Stimulated activated CD8-positive, alpha-beta memory T cell treated with anti-CD3 and anti-CD28 coated beads, Interleukin-15, amount 100 ng/mL, for 48 hours (primary cell): ENCODE data around the gene ANAPC7.
"Not testable (repeated sequence)": the region's sequence is repeated elsewhere in the genome, so short reads cannot be mapped to it uniquely, and the experiment has no call there.

Experiments
- DNase-seq, 2 donors: peaks; one replicate each; pipeline ENCODE4 v3.0.0-alpha.2; 2020; ENCODE audit warnings: low read depth in 2 of 2

Gene ANAPC7

DNA sequence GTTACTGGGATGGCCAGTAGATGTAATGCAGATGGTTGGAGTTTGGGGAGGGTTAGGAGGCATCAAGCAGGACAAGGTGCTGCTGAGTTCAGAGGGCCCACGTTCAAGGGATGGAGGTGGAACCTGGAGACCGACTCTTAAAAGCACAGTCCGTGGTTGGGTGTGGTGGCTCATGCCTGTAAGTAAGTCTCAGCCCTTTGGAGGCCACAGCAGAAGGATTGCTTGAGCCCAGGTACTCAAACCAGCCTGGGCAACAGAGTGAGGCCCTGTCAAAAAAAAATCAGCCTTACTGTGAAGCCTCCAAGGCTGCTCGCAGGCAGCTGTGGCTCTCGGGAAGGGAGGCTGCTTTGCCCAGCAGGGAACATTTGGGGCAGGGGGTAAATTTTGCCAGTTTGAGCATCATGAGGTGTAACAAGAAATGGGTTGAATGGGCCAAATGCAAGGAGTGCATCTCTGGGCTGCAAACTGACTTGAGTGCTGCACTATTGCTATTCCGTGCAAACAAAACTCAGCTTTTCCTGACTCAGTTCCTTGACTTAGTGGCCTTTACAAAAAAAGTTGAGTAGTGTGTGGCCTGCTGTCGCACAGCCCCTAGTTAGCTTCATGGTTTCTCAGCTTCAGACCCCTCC lies 55.0 kb downstream of the ANAPC7 start:
- no peak for DNase-seq

- no peak for DNase-seq
Measured at GRCh38 chr12:110347767-110348166, 55.7 kb downstream of the ANAPC7 start.

- no peak for DNase-seq
Measured at GRCh38 chr12:110345963-110346362, 57.5 kb downstream of the ANAPC7 start.

DNA sequence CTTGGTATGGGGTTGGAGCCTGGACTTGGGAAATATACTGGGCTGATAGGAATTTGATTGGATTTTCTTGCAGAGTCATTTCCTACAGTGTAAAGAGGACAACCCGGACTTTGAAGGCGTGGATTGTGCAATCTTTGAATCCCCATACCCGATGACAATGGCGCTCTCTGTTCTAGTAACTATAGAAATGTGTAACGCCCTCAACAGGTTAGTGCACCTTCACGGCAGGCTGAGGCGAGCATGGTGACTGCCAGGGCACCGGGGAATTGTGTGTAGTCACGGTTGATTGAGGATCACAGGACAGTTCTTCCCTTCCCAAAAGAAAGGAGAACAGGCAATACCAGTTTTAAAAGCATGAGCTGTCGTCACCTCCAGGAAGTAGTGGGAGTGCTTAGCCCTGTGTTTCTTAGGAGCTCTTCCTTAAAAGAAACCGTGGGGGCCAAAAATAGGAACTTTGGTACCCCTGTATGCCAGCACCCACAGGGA lies 58.3 kb downstream of the ANAPC7 start:
- DNase-seq: no peak

GRCh38 chr12:110344657-110345056 lies 58.9 kb downstream of the ANAPC7 start:
- DNase-seq: no peak

GRCh38 chr12:110343736-110344555 lies 59.6 kb downstream of the ANAPC7 start:
- no peak for DNase-seq

DNA sequence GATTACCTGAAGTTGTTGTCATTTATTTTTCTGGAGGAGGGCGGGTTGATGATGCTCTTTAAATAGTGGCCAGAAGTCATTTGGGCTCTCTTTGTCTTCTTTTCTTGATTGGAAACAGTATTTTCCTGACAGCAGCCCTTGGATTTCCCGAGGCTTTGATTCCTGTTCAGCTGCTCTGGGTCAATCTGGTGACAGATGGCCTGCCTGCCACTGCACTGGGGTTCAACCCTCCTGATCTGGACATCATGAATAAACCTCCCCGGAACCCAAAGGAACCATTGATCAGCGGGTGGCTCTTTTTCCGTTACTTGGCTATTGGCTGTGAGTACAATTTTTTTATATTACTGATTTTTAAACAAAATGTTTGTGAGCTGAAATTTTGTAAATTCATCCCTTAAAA lies 60.4 kb downstream of the ANAPC7 start:
- no peak for DNase-seq

DNA sequence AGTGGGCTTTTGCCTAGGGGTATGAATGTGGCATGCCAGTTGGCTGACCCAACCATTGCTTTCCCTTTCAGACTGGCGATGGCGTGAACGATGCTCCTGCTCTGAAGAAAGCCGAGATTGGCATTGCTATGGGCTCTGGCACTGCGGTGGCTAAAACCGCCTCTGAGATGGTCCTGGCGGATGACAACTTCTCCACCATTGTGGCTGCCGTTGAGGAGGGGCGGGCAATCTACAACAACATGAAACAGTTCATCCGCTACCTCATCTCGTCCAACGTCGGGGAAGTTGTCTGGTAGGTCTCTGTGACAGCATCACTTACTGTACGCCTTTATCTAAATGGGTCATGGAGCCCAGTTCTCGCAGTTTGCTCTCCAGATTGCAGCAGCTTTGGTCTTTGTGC lies 61.4 kb downstream of the ANAPC7 start:
- DNase-seq: no peak

DNA sequence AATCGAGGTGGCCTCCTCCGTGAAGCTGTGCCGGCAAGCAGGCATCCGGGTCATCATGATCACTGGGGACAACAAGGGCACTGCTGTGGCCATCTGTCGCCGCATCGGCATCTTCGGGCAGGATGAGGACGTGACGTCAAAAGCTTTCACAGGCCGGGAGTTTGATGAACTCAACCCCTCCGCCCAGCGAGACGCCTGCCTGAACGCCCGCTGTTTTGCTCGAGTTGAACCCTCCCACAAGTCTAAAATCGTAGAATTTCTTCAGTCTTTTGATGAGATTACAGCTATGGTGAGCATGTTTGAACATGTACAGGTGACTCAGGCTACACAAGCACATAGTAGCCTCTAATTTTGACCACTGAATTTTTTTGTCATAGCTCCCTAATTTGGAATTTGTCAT lies 62.8 kb downstream of the ANAPC7 start:
- no peak for DNase-seq

DNA sequence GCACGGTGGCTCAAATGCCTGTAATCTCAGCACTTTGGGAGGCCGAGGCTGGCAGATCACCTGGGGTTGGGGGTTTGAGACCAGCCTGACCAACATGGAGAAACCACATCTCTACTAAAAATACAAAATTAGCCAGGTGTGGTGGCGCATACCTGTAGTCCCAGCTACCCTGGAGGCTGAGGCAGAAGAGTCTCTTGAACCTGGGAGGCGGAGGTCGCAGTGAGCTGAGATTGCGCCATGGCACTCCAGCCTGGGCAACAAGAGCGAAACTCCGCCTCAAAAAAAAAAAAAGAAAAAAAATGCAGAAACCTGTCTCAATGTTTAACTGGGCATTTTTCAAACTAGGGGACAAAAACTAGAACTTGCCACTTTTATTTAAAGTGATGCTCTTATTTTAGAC lies 63.2 kb downstream of the ANAPC7 start:
- not testable (repeated sequence) for DNase-seq

DNA sequence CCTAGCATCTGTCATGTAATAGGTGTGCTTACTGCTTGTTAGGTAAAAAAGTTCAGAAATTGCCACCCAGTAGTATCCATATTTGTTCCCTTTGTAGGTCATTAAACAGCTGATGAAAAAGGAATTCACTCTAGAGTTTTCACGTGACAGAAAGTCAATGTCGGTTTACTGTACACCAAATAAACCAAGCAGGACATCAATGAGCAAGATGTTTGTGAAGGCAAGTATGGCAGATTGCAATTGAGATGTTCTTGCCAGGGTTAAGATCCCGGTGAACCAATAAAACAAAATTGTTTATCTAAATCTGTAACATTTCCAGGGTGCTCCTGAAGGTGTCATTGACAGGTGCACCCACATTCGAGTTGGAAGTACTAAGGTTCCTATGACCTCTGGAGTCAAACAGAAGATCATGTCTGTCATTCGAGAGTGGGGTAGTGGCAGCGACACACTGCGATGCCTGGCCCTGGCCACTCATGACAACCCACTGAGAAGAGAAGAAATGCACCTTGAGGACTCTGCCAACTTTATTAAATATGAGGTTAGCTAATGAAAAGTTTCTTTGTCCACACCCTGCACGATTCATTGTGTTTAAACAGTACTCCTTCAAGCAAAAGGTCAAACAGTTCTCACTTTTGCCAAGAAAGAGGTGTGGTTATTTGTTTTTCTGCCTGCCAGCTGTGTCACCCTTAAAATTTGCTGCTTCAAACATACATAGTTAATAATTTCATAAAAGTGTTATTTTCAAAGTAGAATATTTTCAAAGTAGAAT lies 64.1 kb downstream of the ANAPC7 start:
- no peak for DNase-seq

GRCh38 chr12:110338754-110339153 lies 64.8 kb downstream of the ANAPC7 start:
- no peak for DNase-seq

DNA sequence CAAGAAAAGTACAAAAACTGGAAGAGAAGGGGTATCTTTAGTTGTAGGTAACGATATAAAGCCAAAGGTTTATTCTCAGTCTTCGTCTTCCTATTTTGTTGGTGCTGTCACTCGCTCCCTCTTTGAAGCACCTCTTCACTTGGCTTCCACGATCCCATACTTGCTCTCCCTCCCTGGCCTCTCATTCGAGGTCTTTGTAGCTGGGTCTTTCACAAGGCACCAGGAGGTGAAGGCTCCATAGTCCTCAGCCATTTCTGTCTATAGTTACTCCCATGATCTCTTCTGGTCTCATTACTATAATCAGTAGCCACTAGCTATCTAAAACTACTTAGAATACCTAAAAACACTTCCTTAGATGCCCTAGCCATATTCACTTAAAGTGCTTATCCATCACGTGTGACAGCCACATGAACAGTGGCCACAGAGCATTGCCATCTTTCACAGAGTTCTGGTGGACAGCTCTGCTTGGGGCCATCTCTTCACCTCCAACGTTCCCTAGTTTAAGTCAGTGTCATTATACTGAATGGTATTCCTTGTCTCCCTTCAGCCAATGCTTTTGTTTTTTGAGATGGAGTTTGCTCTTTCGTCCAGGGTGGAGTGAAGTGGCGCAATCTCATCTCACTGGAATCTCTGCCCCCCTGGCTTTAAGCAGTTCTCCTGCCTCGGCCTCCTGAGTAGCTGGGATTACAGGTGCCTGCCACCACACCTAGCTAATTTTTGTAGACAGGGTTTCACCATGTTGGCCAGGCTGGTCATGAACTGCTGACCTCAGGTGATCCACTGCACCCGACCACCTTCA lies 65.4 kb downstream of the ANAPC7 start:
- DNase-seq: no peak

DNA sequence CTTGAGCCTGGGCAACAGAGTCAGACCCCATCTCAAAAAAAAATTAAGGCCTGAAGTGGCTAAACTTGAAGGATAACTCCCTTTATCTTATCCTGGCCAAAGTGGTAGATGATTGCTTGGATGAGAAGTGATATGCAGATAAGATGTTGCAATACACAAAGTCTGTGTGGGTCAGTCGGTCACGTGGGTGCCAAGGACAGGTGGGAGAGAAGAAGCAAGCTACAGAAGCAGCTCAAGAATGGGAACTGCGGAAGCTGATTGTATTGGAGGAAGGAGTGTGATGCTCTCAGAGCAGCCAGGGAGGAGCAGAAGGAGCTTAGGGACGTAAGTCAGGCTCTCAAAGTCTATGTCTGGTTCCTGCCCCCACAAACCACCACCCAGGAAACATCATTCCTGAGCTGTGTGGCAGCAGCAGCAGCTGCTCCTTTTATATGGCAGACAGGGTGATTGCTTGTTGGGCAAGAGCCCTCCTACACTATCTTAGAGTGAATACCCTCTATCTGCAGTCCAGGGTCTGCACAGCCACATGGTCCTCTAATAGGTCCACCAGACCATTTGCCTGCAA lies 67.9 kb downstream of the ANAPC7 start:
- DNase-seq: no peak

GRCh38 chr12:110333201-110333600 lies 70.3 kb downstream of the ANAPC7 start:
- no peak for DNase-seq

DNA sequence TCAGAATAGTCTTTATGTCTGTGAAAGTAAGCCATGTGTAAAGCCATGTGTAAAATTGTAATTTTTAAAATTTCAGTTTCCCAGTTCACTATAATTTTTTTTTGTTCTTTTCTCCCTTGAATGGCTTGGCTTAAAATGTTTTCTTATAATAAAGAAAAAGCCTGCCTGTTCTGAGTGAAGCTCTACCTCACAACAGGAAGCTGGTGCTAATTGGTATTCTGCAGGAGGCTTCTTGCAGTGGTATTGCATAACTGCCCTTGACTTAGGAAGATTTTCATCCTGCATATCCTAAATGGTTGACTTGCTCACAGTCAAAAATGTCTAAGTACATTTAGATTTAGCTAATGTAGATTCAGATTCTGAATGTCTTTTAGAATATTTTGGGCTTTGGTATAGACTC lies 73.0 kb downstream of the ANAPC7 start:
- DNase-seq: no peak

- no peak for DNase-seq
Measured at GRCh38 chr12:110330124-110330523, 73.4 kb downstream of the ANAPC7 start.

DNA sequence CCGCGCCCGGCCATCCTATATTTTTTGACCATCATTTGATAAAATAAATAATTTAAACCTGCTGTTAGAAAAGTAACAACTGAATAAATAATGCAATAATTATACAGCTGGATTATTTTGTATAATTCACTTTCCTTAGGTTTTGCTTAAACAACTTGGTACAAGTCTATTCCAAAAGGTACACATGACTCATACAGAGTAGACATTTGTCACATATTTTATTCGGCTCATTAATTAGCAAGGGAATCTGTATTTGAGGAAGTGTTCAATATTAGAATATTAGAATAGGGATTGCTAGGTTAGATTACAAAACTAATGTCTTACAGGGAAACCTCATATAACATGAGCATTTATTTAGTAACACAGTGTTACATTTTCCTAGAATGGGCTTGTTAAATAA lies 73.8 kb downstream of the ANAPC7 start:
- no peak for DNase-seq
